SU-DHL-6 (cell line): Measurements from ENCODE around the gene DNAH14.
"Not testable (repeated sequence)": the region's sequence is repeated elsewhere in the genome, so short reads cannot be mapped to it uniquely, and the experiment has no call there.

Experiments
- H2AFZ ChIP-seq: fragments of 200-600 bp; sonication (generic); 2 replicates; pipeline ENCODE4 v1.6.1; 2014; ENCODE audit warnings: low read depth, mild to moderate bottlenecking, moderate library complexity, mixed read lengths, antibody characterized with exemption, low read length; ENCODE audit not compliant: severe bottlenecking
- H3F3A ChIP-seq: fragments of 200-600 bp; shearing (Covaris generic); 2 replicates; pipeline ENCODE4 v1.6.0; 2016; ENCODE audit warnings: antibody characterized with exemption, mild to moderate bottlenecking; ENCODE audit not compliant: insufficient read depth
- H3K27ac ChIP-seq: fragments of 200-600 bp; sonication (generic); 2 replicates; pipeline ENCODE4 v1.5.1; 2016; ENCODE audit warnings: low read depth, mild to moderate bottlenecking, low read length, moderate library complexity, mixed read lengths
- H3K27me3 ChIP-seq: fragments of 200-600 bp; sonication (generic), shearing (Covaris generic); 2 replicates; pipeline ENCODE4 v1.6.0; 2014; ENCODE audit warnings: mild to moderate bottlenecking, low read length
- H3K36me3 ChIP-seq: fragments of 200-600 bp; sonication (generic); 2 replicates; pipeline ENCODE4 v1.6.1; 2014; ENCODE audit warnings: mild to moderate bottlenecking, low read length, mixed read lengths
- H3K4me2 ChIP-seq: fragments of 300-600, 200-600 bp; shearing (Covaris generic), sonication (generic); 2 replicates; pipeline ENCODE4 v1.6.0; 2014; ENCODE audit warnings: low read length, low read depth, mild to moderate bottlenecking; ENCODE audit not compliant: poor library complexity, severe bottlenecking
- H3K4me3 ChIP-seq: fragments of 200-600 bp; sonication (generic); 2 replicates; pipeline ENCODE4 v1.5.1; 2014; ENCODE audit warnings: antibody characterized with exemption, low read length, mild to moderate bottlenecking, mixed read lengths; ENCODE audit not compliant: insufficient read depth, poor library complexity, severe bottlenecking
- H3K79me2 ChIP-seq: fragments of 200-600 bp; sonication (generic); 2 replicates; pipeline ENCODE4 v1.6.1; 2014; ENCODE audit warnings: mild to moderate bottlenecking, low read length, moderate library complexity; ENCODE audit not compliant: insufficient read depth
- H3K9ac ChIP-seq: fragments of 200-600 bp; sonication (generic); 2 replicates; pipeline ENCODE4 v1.7.0; 2014; ENCODE audit warnings: mild to moderate bottlenecking, low read length
- H3K9me2 ChIP-seq: fragments of 200-600 bp; sonication (generic); replicated peaks from 2 replicates; pipeline ENCODE4 v1.6.1; 2014; ENCODE audit warnings: low read length; ENCODE audit not compliant: insufficient read depth
- H3K9me3 ChIP-seq: fragments of 200-600 bp; sonication (generic); 2 replicates; pipeline ENCODE4 v1.6.1; 2014; ENCODE audit warnings: low read length, mixed read lengths; ENCODE audit not compliant: insufficient read depth
- H4K20me1 ChIP-seq: fragments of 200-600 bp; sonication (generic); 2 replicates; pipeline ENCODE4 v1.6.1; 2014; ENCODE audit warnings: low read depth, mild to moderate bottlenecking, antibody characterized with exemption, low read length, moderate library complexity, mixed read lengths
- CTCF ChIP-seq: fragments of 200-600 bp; sonication (generic); IDR thresholded peaks from one replicate; pipeline ENCODE4 v1.5.1; 2017; ENCODE audit warnings: antibody characterized with exemption, mild to moderate bottlenecking, low read length, moderate library complexity; ENCODE audit not compliant: insufficient read depth, poor library complexity, severe bottlenecking
- EZH2phosphoT487 ChIP-seq: fragments of 200-600 bp; sonication (generic), shearing (Covaris generic); conservative IDR thresholded peaks from 2 replicates; pipeline ENCODE4 v1.6.1; 2018; ENCODE audit warnings: mild to moderate bottlenecking, antibody characterized with exemption, low read length, moderate library complexity, mixed read lengths

Gene DNAH14

GRCh38 chr1:225321784-225322183 is 392.3 kb downstream of the DNAH14 start:
- Histone ChIP-seq H3F3A (no peaks in the 10 kb centered on the region), H3K9me2 (no peaks in the 10 kb centered on the region), H3K9me3 (no peaks in the 10 kb centered on the region), H3K4me2 (no peak overlapping the region), H3K36me3 (no peaks in the 10 kb centered on the region), H4K20me1 (no peaks in the 10 kb centered on the region), H3K4me3 (no peak overlapping the region), H3K9ac (no peak overlapping the region), H2AFZ (no peak overlapping the region), H3K27me3 (no peaks in the 10 kb centered on the region; the same call in 1 of the 2 replicates), H3K27ac (no peak overlapping the region), H3K79me2 (no peaks in the 10 kb centered on the region)
- TF ChIP-seq CTCF = no peak
- TF ChIP-seq EZH2phosphoT487 = no peak

GRCh38 chr1:225329041-225329440 is 399.6 kb downstream of the DNAH14 start:
- Histone ChIP-seq H3K9me2 (no peaks in the 10 kb centered on the region), H3K4me3 (no peak overlapping the region), H3F3A (no peaks in the 10 kb centered on the region), H3K9ac (no peak overlapping the region), H3K9me3 (no peaks in the 10 kb centered on the region), H3K36me3 (no peaks in the 10 kb centered on the region), H2AFZ (no peak overlapping the region), H3K27ac (no peak overlapping the region), H3K4me2 (no peak overlapping the region), H4K20me1 (no peaks in the 10 kb centered on the region), H3K27me3 (no peaks in the 10 kb centered on the region; the same call in 1 of the 2 replicates), H3K79me2 (no peaks in the 10 kb centered on the region)
- TF ChIP-seq EZH2phosphoT487 = no peak

DNA sequence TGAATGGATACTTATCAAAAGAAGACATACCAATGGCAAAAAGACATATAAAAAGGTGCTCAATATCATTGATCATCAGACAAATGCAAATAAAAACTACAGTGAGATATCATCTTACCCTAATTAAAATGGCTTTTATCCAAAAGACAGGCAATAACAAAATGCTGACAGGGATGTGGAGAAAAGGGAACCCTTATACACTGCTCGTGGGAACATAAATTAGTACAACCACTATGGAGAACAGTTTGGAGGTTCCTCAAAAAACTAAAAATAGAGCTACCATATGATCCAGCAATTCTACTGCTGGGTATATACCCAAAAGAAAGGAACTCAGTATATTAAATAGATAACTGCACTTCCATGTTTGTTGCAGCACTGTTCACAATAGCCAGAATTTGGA is 400.5 kb downstream of the DNAH14 start:
- H3F3A ChIP-seq, H3K27me3 ChIP-seq, H2AFZ ChIP-seq, H4K20me1 ChIP-seq, H3K79me2 ChIP-seq, H3K4me3 ChIP-seq, H3K9me2 ChIP-seq, H3K36me3 ChIP-seq, H3K9me3 ChIP-seq, H3K9ac ChIP-seq, H3K4me2 ChIP-seq, H3K27ac ChIP-seq: not testable (repeated sequence)

- Histone ChIP-seq H3K79me2 (no peaks in the 10 kb centered on the region), H3K27ac (no peak overlapping the region), H2AFZ (no peak overlapping the region), H4K20me1 (no peaks in the 10 kb centered on the region), H3K27me3 (no peaks in the 10 kb centered on the region), H3K4me2 (no peak overlapping the region), H3K9me3 (no peaks in the 10 kb centered on the region), H3F3A (no peaks in the 10 kb centered on the region), H3K9ac (no peak overlapping the region), H3K36me3 (no peaks in the 10 kb centered on the region), H3K9me2 (no peaks in the 10 kb centered on the region), H3K4me3 (no peak overlapping the region)
- TF ChIP-seq EZH2phosphoT487 = no peak
- no peak for TF ChIP-seq CTCF
Observed at GRCh38 chr1:225332686-225333085, 403.2 kb downstream of the DNAH14 start.

- H3K9me3 ChIP-seq, H2AFZ ChIP-seq, H3K9ac ChIP-seq, H3K36me3 ChIP-seq, H3K27ac ChIP-seq, H3K9me2 ChIP-seq, H3F3A ChIP-seq, H3K4me3 ChIP-seq, H3K4me2 ChIP-seq, H3K27me3 ChIP-seq, H4K20me1 ChIP-seq, H3K79me2 ChIP-seq: not testable (repeated sequence)
Observed at GRCh38 chr1:225335098-225335778, 405.8 kb downstream of the DNAH14 start.
